Body of pancreas (tissue), 4 donors: ENCODE measurements around the gene TMEM135.

Experiments
- CTCF ChIP-seq, 7 experiments: fragments of 450-650 bp in 4 of 7; fragments of 200-600 bp in 3 of 7; sonication (generic) in 3 of 7; IDR thresholded peaks; one replicate each; pipeline ENCODE4 v1.5.1; 2016 to 2019; ENCODE audit warnings: antibody characterized with exemption in 7 of 7
- POLR2A ChIP-seq, 3 donors: fragments of 450-650 bp; IDR thresholded peaks; one replicate each; pipeline ENCODE4 v1.6.1; 2016; ENCODE audit warnings: antibody characterized with exemption in 3 of 3, mild to moderate bottlenecking in 2 of 3

DNA sequence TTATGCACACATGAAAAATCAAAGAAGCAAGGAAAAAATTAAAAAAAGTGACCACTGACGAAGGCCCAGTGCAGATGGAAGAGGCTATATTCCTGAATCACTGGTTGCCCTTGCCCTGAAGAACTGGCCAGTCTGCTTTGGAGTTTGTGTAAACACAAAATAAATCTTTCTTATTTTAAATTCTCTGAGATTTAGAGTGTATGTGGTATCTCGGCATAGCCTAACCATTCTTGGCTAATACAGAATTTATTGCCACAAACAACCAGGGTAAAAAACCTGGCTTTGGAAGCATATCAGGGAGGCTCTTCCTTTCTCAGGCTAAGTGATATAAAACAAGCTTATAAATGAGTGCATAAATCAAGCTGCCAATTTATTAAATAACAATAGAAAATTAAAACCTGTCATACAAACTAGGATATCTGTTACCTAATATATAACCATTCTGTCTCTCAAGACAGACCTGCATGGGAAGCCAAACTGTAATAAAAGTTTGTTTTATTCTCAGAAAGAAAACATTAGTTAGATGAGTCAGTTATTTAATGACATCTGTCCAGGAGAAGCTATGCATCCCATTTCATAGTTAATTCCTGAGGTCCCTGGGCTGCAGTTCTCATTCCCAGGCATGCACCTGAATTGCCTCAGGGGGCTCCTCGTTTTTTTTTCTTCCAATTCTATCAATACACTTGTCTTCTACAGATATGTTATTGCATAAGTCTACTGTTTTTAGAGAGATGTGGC lies 6.1 kb upstream of the TMEM135 start:
- TF ChIP-seq CTCF (IDR thresholded peaks at IDR 0.05): no peak
- TF ChIP-seq POLR2A (IDR thresholded peaks at IDR 0.05): no peak
